Esophagus squamous epithelium (tissue), 4 donors: ENCODE results near the gene CA14.

Experiments used
- POLR2A ChIP-seq, 4 donors: fragments of 450-650 bp; IDR thresholded peaks; one replicate each; pipeline ENCODE4 v1.6.1; 2017; ENCODE audit warnings: antibody characterized with exemption in 4 of 4, mild to moderate bottlenecking in 4 of 4, moderate library complexity in 3 of 4
- TF ChIP-seq, protein P1 (sequence below), 6 experiments: fragments of 450-650 bp in 4 of 6; fragments of 200-600 bp in 2 of 6; sonication (generic) in 2 of 6; IDR thresholded peaks; one replicate each; pipeline ENCODE4 v1.5.1; 2016 to 2019; ENCODE audit warnings: antibody characterized with exemption in 6 of 6, mild to moderate bottlenecking in 4 of 6, moderate library complexity in 4 of 6

DNA sequence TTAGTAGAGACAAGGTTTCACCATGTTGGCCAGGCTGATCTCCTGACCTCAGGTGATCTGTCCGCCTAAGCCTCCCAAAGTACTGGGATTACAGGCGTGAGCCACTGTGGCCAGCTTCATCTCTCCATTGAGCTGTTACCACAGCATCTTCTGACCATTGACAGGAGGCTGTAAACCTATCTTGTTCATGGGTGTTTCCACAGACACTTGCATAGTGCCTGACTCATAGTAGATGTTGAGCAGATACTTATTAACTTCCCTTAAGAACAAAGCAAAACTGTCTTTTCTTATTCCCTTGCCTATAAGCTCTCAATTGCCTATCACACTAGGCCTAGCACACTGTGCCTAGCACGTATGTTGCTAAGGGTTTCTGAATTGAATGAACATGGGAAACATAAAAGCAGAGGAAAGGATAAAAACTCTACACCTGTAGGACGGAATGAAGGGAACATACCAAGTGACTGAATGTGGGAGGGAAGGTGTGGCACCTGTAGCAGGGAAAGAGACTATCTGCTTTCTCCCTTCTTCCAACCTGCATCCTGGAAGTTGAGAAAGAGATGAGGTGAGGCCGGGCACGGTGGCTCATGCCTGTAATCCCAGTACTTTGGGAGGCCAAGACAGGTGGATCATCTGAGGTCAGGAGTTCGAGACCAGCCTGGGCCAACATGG is 13.9 kb downstream of the CA14 start:
- no peak for TF ChIP-seq POLR2A (IDR thresholded peaks at IDR 0.05)
- TF ChIP-seq, protein P1, sequence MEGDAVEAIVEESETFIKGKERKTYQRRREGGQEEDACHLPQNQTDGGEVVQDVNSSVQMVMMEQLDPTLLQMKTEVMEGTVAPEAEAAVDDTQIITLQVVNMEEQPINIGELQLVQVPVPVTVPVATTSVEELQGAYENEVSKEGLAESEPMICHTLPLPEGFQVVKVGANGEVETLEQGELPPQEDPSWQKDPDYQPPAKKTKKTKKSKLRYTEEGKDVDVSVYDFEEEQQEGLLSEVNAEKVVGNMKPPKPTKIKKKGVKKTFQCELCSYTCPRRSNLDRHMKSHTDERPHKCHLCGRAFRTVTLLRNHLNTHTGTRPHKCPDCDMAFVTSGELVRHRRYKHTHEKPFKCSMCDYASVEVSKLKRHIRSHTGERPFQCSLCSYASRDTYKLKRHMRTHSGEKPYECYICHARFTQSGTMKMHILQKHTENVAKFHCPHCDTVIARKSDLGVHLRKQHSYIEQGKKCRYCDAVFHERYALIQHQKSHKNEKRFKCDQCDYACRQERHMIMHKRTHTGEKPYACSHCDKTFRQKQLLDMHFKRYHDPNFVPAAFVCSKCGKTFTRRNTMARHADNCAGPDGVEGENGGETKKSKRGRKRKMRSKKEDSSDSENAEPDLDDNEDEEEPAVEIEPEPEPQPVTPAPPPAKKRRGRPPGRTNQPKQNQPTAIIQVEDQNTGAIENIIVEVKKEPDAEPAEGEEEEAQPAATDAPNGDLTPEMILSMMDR (IDR thresholded peaks at IDR 0.05), result no peak
